ENCODE data around the gene REG3A.

The REG3A gene

GRCh38 chr2:79112269-79112668 is 47.3 kb downstream of the REG3A start:
- no peak for TF ChIP-seq CTCF (IDR thresholded peaks at IDR 0.05; ENCODE audit: low read depth, low read length)
- no peak for DNase-seq (ENCODE audit: low read depth in 2 of 2)
- no peak overlapping the region for H3K4me3 ChIP-seq (replicated peaks in 1 of 2; ENCODE audit: low read depth in 2 of 2, low read length in 2 of 2)
